ENCODE measurements around the gene SCAPER.
"Not testable (repeated sequence)": the region's sequence is repeated elsewhere in the genome, so short reads cannot be mapped to it uniquely, and the experiment has no call there.

The SCAPER gene

DNA sequence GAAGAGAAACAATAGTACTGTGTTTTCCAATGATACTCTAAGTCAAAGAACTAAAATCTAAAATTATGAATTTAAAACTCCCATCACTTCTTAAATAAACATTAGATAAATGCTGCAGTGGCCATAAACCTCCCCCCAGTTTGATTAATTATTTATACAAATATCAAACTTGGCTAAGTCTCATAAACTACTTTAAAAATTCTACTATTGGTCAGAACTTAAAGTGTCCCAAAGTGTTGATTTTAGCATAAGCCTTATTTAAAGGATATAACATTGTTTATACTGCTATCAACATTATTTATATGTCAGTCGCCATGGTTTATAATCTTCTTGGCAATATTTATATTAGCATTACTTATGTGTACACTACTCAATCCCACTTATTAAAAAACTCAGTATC is 132.4 kb downstream of the SCAPER start:
- no peak for DNase-seq (ENCODE audit: low spot score)

- DNase-seq (ENCODE audit: low spot score) = no peak
Observed at GRCh38 chr15:76764004-76764403, 141.1 kb downstream of the SCAPER start.

GRCh38 chr15:76763554-76763953 is 141.6 kb downstream of the SCAPER start:
- DNase-seq (ENCODE audit: low spot score) = no peak

DNA sequence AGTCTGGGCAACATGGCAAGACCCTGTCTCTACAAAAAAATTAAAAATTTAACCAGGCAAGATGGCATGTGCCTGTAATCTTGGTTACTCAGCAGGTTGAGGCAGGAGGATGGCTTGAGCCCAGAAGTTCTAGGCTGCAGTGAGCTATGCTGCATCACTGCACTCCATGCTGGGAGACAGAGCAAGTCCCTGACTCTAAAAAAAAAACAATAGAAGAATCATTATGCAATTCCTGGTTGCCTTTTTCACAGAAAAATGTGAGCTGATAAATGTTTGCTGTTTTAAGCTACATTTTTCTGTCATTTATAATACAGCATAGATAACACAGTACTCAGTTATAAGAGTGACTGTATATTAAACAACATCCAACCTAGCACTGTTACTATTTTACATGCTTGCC is 148.8 kb downstream of the SCAPER start:
- no peak for DNase-seq (ENCODE audit: low spot score)

DNA sequence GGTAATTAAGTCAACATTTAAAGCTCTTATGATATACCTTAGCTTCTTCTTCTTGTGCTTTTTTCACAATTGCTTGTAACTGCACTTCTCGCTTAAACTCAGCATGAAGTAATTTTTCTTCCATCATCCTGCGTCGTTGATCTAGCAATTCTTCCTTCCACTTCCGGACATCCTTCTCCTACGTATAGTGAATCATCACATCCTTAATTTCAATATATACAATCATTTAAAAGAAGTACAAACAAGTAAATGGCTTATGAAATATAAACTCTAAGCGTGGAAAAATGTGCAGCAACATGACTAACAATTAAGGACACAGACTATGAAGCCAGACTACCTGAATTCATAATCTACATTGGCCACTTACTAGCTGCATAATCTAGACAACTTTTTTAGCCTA is 151.4 kb downstream of the SCAPER start:
- no peak for DNase-seq (ENCODE audit: low spot score)

DNA sequence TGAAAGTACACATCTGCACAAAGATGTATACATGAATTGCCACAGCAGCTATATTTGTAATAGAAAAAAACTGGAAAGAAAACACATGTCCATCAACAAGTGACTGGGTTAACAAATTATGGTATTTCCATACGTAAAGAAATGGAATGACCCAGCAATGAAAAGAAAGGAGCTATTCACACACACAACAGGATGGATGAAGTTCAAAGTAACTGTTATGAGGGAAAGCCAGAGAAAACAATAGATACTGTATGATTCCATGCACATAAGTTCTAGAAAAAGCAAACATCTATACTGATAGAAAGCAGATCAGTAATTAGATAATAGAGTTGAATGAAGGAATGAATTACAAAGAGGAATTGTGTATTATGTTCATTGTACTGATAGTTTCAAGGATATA is 152.0 kb downstream of the SCAPER start:
- DNase-seq (ENCODE audit: low spot score) = no peak

DNA sequence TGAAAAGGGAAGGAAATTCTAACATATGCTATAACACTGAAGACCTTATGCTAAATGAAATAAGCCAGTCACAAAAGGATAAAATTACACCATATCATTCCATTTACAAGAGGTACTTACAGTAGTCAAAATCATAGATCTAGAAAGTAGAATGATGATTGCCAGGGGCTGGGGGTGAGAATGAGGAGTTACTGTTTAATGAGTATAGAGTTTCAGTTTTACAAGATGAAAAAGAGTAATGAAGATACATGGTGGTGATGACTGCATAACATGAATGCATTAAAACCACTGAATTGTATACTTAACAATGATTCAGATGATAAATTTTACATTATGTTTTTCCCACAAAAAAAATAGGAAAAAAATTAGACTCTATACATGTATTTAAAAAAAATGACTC is 152.6 kb downstream of the SCAPER start:
- no peak for DNase-seq (ENCODE audit: low spot score)

GRCh38 chr15:76737573-76737972 is 167.6 kb downstream of the SCAPER start:
- no peak for DNase-seq (ENCODE audit: low spot score)

DNA sequence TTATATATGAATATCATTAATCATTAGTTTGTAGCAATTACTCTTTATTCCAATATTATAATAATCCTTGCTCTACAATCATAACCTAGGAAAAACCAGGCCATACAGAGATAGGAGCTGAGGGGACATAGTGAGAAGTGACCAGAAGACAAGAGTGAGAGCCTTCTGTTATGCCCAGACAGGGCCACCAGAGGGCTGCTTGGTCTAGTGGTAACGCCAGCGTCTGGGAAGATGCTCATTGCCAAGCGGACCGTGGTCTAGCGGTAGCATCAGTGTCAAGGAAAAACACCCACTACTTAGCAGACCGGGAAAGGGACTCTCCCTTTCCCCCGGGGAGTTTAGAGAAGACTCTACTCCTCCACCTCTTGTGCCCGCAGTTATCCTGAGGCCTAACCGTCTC is 172.8 kb downstream of the SCAPER start:
- not testable (repeated sequence) for DNase-seq (ENCODE audit: low spot score)

GRCh38 chr15:76730262-76730661 is 174.9 kb downstream of the SCAPER start:
- DNase-seq (ENCODE audit: low spot score) = no peak

DNA sequence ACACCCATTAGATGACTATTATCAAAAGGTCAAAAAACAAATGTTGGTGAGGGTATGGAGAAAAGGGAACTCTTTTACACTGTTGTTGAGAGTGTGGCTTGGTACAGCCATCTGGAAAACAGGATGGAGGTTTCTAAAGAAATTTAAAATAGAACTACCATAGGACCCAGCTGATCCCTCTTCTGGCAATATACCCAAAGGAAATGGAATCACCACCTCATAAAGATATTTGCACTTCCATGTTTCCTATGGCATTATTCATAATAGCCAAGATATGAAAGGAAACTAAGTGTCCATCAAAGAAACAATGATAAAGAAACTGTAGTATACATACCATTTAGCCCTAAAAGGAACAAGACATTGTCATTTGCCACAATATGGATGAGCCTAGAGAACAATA is 186.3 kb downstream of the SCAPER start:
- DNase-seq (ENCODE audit: low spot score) = no peak

DNA sequence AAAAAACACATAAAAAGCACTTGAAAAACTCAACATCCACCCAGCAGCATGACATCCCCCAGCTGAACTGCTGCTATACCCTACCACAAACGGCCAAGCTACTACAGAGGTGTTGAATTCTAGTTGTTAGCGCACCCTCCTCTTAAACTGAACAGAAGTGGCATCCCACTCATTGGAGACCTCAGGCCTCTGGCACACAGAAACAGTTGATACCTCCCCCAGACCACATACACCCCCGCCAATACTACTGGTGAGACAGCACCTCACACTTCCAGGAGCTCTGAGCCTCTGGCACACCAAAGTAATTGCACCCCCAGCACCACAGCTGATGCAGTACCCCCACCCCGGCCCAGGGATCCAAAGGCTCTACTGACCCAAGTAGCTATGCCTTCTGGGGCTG is 190.2 kb downstream of the SCAPER start:
- no peak for DNase-seq (ENCODE audit: low spot score)

DNA sequence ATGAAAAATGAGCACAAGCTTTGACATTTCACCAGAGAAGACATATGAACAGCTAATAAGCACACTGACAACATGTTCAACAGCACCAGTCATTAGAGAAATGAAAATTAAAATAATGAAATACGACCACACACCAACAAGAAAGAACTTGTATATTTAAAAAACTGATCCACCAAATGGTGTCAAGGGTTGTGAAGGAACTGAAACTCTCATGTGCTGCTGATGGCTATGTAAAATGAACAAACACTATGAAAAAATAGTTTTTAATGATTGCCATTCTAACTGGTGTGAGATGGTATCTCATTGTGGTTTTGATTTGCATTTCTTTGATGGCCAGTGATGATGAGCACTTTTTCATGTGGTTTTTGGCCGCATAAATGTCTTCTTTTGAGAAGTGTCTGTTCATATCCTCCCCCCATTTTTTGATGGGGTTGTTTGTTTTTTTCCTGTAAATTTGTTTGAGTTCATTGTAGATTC is 193.8 kb downstream of the SCAPER start:
- no peak for DNase-seq (ENCODE audit: low spot score)

GRCh38 chr15:76704032-76704431 is 201.1 kb downstream of the SCAPER start:
- DNase-seq (ENCODE audit: low spot score) = not testable (repeated sequence)

DNA sequence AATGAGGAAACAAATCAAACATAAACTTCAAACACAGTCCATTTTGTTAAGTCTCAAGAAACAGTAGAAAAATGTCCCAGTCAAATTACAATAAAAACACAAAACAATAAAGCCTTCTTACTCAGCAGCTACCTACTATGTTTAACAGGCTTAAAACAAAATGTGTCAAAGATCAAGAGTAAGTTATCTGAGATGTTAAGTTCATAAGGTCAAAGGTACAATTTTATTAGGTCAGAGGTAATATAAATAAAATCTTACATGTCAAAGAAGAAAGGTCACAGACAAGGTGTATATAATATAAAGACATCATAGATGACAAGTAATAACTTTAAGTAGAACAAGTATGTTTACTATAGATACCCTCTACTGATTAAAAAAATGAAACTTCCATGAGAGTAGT is 208.3 kb downstream of the SCAPER start:
- DNase-seq (ENCODE audit: low spot score) = no peak

DNA sequence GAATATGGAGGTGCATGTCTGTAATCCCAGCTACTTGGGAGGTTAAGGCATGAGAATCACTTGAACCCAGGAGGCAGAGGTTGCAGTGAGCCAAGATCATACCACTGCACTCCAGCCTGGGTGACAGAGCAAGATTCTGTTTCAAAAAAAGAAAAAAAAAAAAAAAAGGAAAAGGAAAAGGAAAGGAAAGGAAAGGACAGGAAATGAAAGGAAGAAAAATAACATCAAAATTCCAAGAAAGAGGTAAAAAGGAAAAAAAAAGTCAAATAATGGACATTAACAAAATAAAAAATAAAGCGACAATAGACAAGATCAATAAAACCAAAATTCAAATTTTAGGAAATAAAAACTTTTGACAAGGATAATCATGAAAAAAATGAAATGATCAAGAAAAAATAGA is 212.6 kb downstream of the SCAPER start:
- not testable (repeated sequence) for DNase-seq (ENCODE audit: low spot score)

GRCh38 chr15:76687592-76687991 is 217.5 kb downstream of the SCAPER start:
- not testable (repeated sequence) for DNase-seq (ENCODE audit: low spot score)

DNA sequence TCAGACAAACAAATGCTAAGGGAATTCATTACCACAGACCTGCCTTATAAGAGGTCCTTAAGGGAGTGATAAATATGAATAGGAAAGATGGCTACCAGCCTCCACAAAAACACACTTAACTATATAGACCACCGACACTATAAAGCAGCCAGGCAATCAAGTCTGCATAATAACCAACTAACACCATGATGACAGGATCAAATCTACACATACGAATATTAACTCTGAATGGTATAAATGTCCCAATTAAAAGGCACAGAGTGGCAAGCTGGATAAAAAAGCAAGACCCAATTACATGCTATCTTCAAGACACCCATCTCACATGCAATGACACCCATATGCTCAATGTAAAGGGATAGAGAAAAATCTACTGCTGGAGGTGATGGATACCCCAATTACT is 221.1 kb downstream of the SCAPER start:
- no peak for DNase-seq (ENCODE audit: low spot score)

GRCh38 chr15:76682833-76683232 is 222.3 kb downstream of the SCAPER start:
- DNase-seq (ENCODE audit: low spot score) = no peak

- DNase-seq (ENCODE audit: low spot score) = no peak
Observed at GRCh38 chr15:76682259-76682658, 222.9 kb downstream of the SCAPER start.

- DNase-seq (ENCODE audit: low spot score) = peak; percentile 6
Observed at GRCh38 chr15:76678766-76679165, 226.4 kb downstream of the SCAPER start.

DNA sequence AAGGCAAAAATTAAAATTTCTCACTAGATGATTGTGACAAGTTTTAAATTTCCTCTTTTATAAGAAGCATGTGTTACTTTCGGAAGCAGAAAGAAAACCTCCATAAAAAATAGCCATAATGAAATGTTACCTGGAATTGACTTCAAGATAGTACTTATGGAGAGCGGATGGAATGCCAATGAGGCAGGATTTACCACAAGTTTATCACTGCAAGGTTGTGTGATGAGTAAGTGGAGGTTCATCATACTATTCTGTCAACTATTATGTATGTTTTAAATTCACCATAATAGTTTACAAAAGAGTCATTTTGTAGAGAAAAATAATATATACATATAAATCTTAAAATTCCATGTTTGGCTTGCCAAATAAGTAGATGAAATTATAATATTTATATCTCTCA is 230.3 kb downstream of the SCAPER start:
- peak; percentile 5 for DNase-seq (ENCODE audit: low spot score)

- DNase-seq (ENCODE audit: low spot score) = no peak
Observed at GRCh38 chr15:76669521-76670207, 235.5 kb downstream of the SCAPER start.

DNA sequence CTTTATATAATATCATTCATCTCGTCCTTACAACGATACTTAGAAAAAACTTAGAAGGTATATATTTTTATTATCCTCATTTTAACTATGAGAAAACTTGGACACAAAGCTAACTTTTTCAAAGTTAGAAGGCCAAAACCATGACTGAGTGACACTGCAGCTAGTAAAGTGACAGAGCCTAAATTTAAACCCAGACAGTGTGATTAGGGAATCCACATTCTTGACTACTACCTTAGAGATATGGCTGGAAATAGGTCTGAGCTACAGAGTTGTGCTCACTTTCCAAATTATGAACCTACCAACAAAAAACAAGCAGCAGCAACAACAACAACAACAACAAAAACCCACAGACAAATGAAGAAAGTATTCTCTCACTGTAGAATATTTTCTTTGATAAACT is 236.2 kb downstream of the SCAPER start:
- no peak for DNase-seq (ENCODE audit: low spot score)

All from AG08396 (cell line).